Endothelial cell of umbilical vein (primary cell): ENCODE data around the gene PERP. TPM values are rescaled to one million over a fixed set of nuclear protein-coding genes. Genes with fewer than 3 reads are reported as not detected.

Source experiments
- BruUV-seq: library from RNA; stranded (reverse); fragments of 400-500 nt; replicated peaks from 2 replicates; lab custom pipeline; 2021; lab: Mats Ljungman, UMichigan
- CTCF ChIA-PET: fragments of 300-600, 350-600 bp; sonication (Branson Sonifier 250); formaldehyde crosslinking; loops from one replicate; lab custom pipeline; 2021; ENCODE audit warnings: antibody characterized with exemption, inconsistent platforms; lab: Charles Lee
- POLR2A ChIA-PET: fragments of 300-600, 350-600 bp; sonication (Branson Sonifier 250); formaldehyde crosslinking; loops from one replicate; lab custom pipeline; 2021; ENCODE audit warnings: antibody characterized with exemption, inconsistent platforms; lab: Charles Lee
- DNase-seq: peaks from one replicate; pipeline ENCODE4 v3.0.0-alpha.2; 2011; ENCODE audit warnings: low read depth, low spot score
- FAIRE-seq: peaks from 2 replicates; lab custom pipeline; 2011; peaks lifted over from hg19 to GRCh38; lab: Jason Lieb, UNC
- H2AFZ ChIP-seq: 2 replicates; pipeline ENCODE4 v1.6.0; 2012; ENCODE audit warnings: low read depth, low read length, control low read depth, inconsistent platforms
- H3K27ac ChIP-seq: 2 replicates; pipeline ENCODE4 v1.5.1; 2011; ENCODE audit warnings: low read depth, mild to moderate bottlenecking, control low read depth, low read length, moderate library complexity; ENCODE audit not compliant: insufficient read depth
- H3K27me3 ChIP-seq, 2 experiments: 2 replicates each; pipeline versions ENCODE4 v1.6.0 to v1.6.1; 2011; ENCODE audit warnings: low read length in 2 of 2, mixed read lengths in 1 of 2; ENCODE audit not compliant: control insufficient read depth in 2 of 2, insufficient read depth in 2 of 2
- H3K36me3 ChIP-seq, 2 experiments: 2 replicates in 1 of 2; 3 replicates in 1 of 2; pipeline ENCODE4 v1.5.1; 2011; ENCODE audit warnings: low read length in 2 of 2, mild to moderate bottlenecking in 1 of 2, moderate library complexity in 1 of 2; ENCODE audit not compliant: control insufficient read depth in 2 of 2, insufficient read depth in 2 of 2; ENCODE audit errors: extremely low read depth in 1 of 2
- H3K4me1 ChIP-seq: 3 replicates; pipeline ENCODE4 v1.5.1; 2011; ENCODE audit warnings: mild to moderate bottlenecking, low read length; ENCODE audit not compliant: control insufficient read depth, insufficient read depth; ENCODE audit errors: extremely low read depth
- H3K4me2 ChIP-seq: 2 replicates; pipeline ENCODE4 v1.6.1; 2011; ENCODE audit warnings: low read length, control low read depth, mixed read lengths; ENCODE audit not compliant: insufficient read depth
- H3K4me3 ChIP-seq, 3 experiments: fragments of 200-600 bp in 1 of 3; sonication (generic), shearing (Covaris generic) in 1 of 3; replicated peaks in 1 of 3; 2 replicates each; pipeline ENCODE4 v1.5.1; 2011 to 2016; ENCODE audit warnings: control low read depth in 3 of 3, low read length in 3 of 3, mild to moderate bottlenecking in 2 of 3, inconsistent platforms in 1 of 3, low read depth in 1 of 3, moderate library complexity in 1 of 3; ENCODE audit not compliant: insufficient read depth in 1 of 3
- H3K79me2 ChIP-seq: 2 replicates; pipeline ENCODE4 v1.6.0; 2012; ENCODE audit warnings: low read length, inconsistent platforms; ENCODE audit not compliant: control insufficient read depth, insufficient read depth
- H3K9ac ChIP-seq: replicated peaks from 2 replicates; pipeline ENCODE3; 2011; ENCODE audit warnings: low read length, control low read depth; ENCODE audit not compliant: insufficient read depth; ENCODE audit errors: extremely low read depth
- H3K9me1 ChIP-seq: replicated peaks from 3 replicates; pipeline ENCODE4 v1.6.0; 2011; ENCODE audit warnings: mild to moderate bottlenecking, low read length; ENCODE audit not compliant: control insufficient read depth, insufficient read depth; ENCODE audit errors: extremely low read depth
- H3K9me3 ChIP-seq: replicated peaks from 2 replicates; pipeline ENCODE4 v1.5.1; 2012; ENCODE audit warnings: low read length, inconsistent platforms; ENCODE audit not compliant: control insufficient read depth, insufficient read depth
- H4K20me1 ChIP-seq: replicated peaks from 2 replicates; pipeline ENCODE3; 2011; ENCODE audit warnings: mild to moderate bottlenecking, low read length; ENCODE audit not compliant: control insufficient read depth, insufficient read depth; ENCODE audit errors: extremely low read depth
- EZH2 ChIP-seq: IDR thresholded peaks from 2 replicates; pipeline ENCODE4 v1.6.1; 2012; ENCODE audit warnings: borderline replicate concordance, low read depth, mild to moderate bottlenecking, moderate library complexity, low read length, inconsistent platforms; ENCODE audit not compliant: severe bottlenecking
- FOS ChIP-seq: IDR thresholded peaks from 2 replicates; pipeline ENCODE4 v1.6.1; 2011; ENCODE audit warnings: mild to moderate bottlenecking, low read length, moderate library complexity, borderline replicate concordance; ENCODE audit not compliant: insufficient read depth
- JUN ChIP-seq: IDR thresholded peaks from 2 replicates; pipeline ENCODE4 v1.6.1; 2011; ENCODE audit warnings: borderline replicate concordance, low read depth; ENCODE audit not compliant: insufficient read length, insufficient read depth
- MYC ChIP-seq: IDR thresholded peaks from one replicate; pipeline ENCODE4 v1.6.1; 2011; ENCODE audit warnings: mild to moderate bottlenecking, low read depth, low read length
- POLR2A ChIP-seq: IDR thresholded peaks from 2 replicates; pipeline ENCODE4 v1.6.1; 2012; ENCODE audit warnings: low read depth, mild to moderate bottlenecking, control low read depth, low read length
- POLR2AphosphoS5 ChIP-seq: IDR thresholded peaks from 2 replicates; pipeline ENCODE4 v1.6.1; 2012; ENCODE audit warnings: low read depth, mild to moderate bottlenecking, control low read depth, low read length, moderate library complexity; ENCODE audit not compliant: insufficient read depth
- dilution Hi-C: fragments of 300-500 bp; cut with MboI; formaldehyde crosslinking; loops from one replicate; pipeline ENCODE4 v1.15.0; 2019; ENCODE audit warnings: low sequenced_read_pairs; ENCODE audit not compliant: extremely low pct_ligation_motif_present
- intact Hi-C: fragments of 100-400 bp; cut with micrococcal nuclease; formaldehyde crosslinking; loops from one replicate; pipeline ENCODE4 v1.10.0; 2022
- polyA plus RNA-seq, 4 experiments: library from polyadenylated mRNA; depleted of rRNA in 3 of 4; stranded (reverse) in 3 of 4; unstranded in 1 of 4; fragments of >200 nt; gene quantifications; 2 replicates each; pipeline versions ENCODE4 v1.2.1 to v1.2.3, GENCODE V29; 2011 to 2012; ENCODE audit warnings: missing spikeins in 1 of 4
- total RNA-seq: library from RNA; stranded (reverse); gene quantifications from 2 replicates; pipeline ENCODE4 v1.2.3, GENCODE V29; 2021
- TF ChIP-seq, protein P1 (sequence below), 2 donors: IDR thresholded peaks; 1 replicate in 1 of 2; 2 replicates in 1 of 2; pipeline ENCODE4 v1.5.1; 2011; ENCODE audit warnings: low read length in 2 of 2, mild to moderate bottlenecking in 2 of 2, moderate library complexity in 2 of 2, control low read depth in 1 of 2, inconsistent platforms in 1 of 2, low read depth in 1 of 2; ENCODE audit not compliant: insufficient read depth in 1 of 2; ENCODE audit errors: extremely low read depth in 1 of 2

PERP gene
- total and polyA plus RNA-seq, 2 donors (not counting 3 experiments of a cell fraction or from before 2014, with no cell fraction given), result 15.7 to 27.4 TPM

DNA sequence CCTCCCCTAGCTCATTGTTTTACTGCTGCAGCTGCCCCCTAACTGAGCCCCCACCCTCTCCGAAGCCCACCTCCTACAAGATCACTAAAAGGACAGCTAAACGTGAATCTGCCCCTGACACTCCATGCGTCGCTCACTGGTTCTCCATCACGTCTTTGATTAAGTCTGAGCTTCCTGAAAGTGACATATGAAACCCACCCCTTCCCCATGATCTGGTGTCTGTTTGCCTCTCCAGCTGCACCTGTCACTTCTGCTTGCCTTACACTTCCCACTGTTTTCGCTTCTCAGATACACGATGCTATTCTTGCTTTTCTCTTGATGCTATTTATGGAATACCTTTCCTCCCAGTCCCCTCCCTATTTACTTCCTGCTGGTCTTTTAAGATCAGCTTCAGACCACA lies 8.0 kb upstream of the PERP start:
- DNase-seq, result no peak
- peaks cover 3% of the 10 kb centered on the region for H3K9me1 ChIP-seq
- no peak overlapping the region for H3K4me3 ChIP-seq
- no peak for FAIRE-seq
- ChIA-PET POLR2A (no interaction called here), CTCF (interaction anchor here (0.9 to 4.0 kb wide), 22 partner anchors 8 to 1250 kb away, joined by 3 to 50 read pairs (median 8); partner anchors contain the start of gene HEBP2)
- H4K20me1 ChIP-seq, result no peaks in the 10 kb centered on the region
- peaks cover 5 to 8% of the 10 kb centered on the region in 2 experiments for H3K27me3 ChIP-seq
- BruUV-seq, result no TSS peak
- H2AFZ ChIP-seq, result no peak overlapping the region
- no peak overlapping the region for H3K27ac ChIP-seq
- no peaks in the 10 kb centered on the region for H3K9me3 ChIP-seq
- TF ChIP-seq EZH2 (no peak), MYC (no peak), POLR2AphosphoS5 (no peak), FOS (no peak), JUN (no peak), POLR2A (no peak)
- TF ChIP-seq, protein P1, sequence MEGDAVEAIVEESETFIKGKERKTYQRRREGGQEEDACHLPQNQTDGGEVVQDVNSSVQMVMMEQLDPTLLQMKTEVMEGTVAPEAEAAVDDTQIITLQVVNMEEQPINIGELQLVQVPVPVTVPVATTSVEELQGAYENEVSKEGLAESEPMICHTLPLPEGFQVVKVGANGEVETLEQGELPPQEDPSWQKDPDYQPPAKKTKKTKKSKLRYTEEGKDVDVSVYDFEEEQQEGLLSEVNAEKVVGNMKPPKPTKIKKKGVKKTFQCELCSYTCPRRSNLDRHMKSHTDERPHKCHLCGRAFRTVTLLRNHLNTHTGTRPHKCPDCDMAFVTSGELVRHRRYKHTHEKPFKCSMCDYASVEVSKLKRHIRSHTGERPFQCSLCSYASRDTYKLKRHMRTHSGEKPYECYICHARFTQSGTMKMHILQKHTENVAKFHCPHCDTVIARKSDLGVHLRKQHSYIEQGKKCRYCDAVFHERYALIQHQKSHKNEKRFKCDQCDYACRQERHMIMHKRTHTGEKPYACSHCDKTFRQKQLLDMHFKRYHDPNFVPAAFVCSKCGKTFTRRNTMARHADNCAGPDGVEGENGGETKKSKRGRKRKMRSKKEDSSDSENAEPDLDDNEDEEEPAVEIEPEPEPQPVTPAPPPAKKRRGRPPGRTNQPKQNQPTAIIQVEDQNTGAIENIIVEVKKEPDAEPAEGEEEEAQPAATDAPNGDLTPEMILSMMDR (IDR thresholded peaks at IDR 0.05; ENCODE audit: extremely low read depth in 1 of 2, insufficient read depth in 1 of 2, low read depth in 1 of 2, low read length in 2 of 2), result no peak
- intact Hi-C loops (no loop called here), dilution Hi-C loops (no loop called here)
- no peak overlapping the region for H3K4me2 ChIP-seq
- no peaks in the 10 kb centered on the region for H3K4me1 ChIP-seq
- no peaks in the 10 kb centered on the region for H3K79me2 ChIP-seq
- H3K9ac ChIP-seq, result no peak overlapping the region
- no peaks in the 10 kb centered on the region for H3K36me3 ChIP-seq
